ENCODE data around the gene SCCPDH.
"Not testable (repeated sequence)": the region's sequence is repeated elsewhere in the genome, so short reads cannot be mapped to it uniquely, and the experiment has no call there.

The SCCPDH gene

GRCh38 chr1:246803883-246804282, 79.7 kb downstream of the SCCPDH start:
- DNase-seq, result no peak

GRCh38 chr1:246805135-246805716, 81.0 kb downstream of the SCCPDH start:
- DNase-seq, result no peak

- DNase-seq, result no peak
Observed at GRCh38 chr1:246809473-246809872, 85.3 kb downstream of the SCCPDH start.

- no peak for DNase-seq
Observed at GRCh38 chr1:246811985-246812384, 87.8 kb downstream of the SCCPDH start.

- DNase-seq, result not testable (repeated sequence)
Observed at GRCh38 chr1:246813325-246813724, 89.1 kb downstream of the SCCPDH start.

- no peak for DNase-seq
Observed at GRCh38 chr1:246814890-246815289, 90.7 kb downstream of the SCCPDH start.

GRCh38 chr1:246815693-246816270, 91.6 kb downstream of the SCCPDH start:
- DNase-seq, result no peak

Data from activated naive CD4-positive, alpha-beta T cell (primary cell).